Stimulated activated naive CD4-positive, alpha-beta T cell treated with Interleukin-2 at 50 U/mL for 16 hours (primary cell): ENCODE data around the gene NOP16.

Experiments used
- DNase-seq: peaks from one replicate; lab custom pipeline; 2025; lab: John Stamatoyannopoulos, UW

The NOP16 gene

GRCh38 chr5:176360894-176361436 is 27.4 kb downstream of the NOP16 start:
- no peak for DNase-seq

- DNase-seq: no peak
These were observed 28.7 kb downstream of the NOP16 start for GRCh38 chr5:176359658-176360057.

GRCh38 chr5:176356179-176356566 is 32.2 kb downstream of the NOP16 start:
- DNase-seq: no peak

- no peak for DNase-seq
These were observed 32.8 kb downstream of the NOP16 start for GRCh38 chr5:176355400-176356178.

GRCh38 chr5:176353533-176353932 is 34.9 kb downstream of the NOP16 start:
- no peak for DNase-seq

GRCh38 chr5:176352116-176352878 is 36.1 kb downstream of the NOP16 start:
- no peak for DNase-seq

GRCh38 chr5:176350416-176350815 is 38.0 kb downstream of the NOP16 start:
- no peak for DNase-seq

GRCh38 chr5:176342766-176343458 is 45.5 kb downstream of the NOP16 start:
- no peak for DNase-seq

- DNase-seq: no peak
These were observed 46.3 kb downstream of the NOP16 start for GRCh38 chr5:176342158-176342483.

- no peak for DNase-seq
These were observed 46.9 kb downstream of the NOP16 start for GRCh38 chr5:176341325-176342157.

GRCh38 chr5:176339304-176339703 is 49.1 kb downstream of the NOP16 start:
- no peak for DNase-seq

- no peak for DNase-seq
These were observed 50.5 kb downstream of the NOP16 start for GRCh38 chr5:176337913-176338312.

- DNase-seq: no peak
These were observed 54.2 kb downstream of the NOP16 start for GRCh38 chr5:176334031-176334770.
